GM18861 (cell line): Measurements from ENCODE around the gene MAT2B.

Source experiments
- ATAC-seq: cut with Tn5 transposase; IDR thresholded peaks from one replicate; pipeline ENCODE4 v1.9.1; 2021; ENCODE audit not compliant: unreplicated experiment

MAT2B gene

DNA sequence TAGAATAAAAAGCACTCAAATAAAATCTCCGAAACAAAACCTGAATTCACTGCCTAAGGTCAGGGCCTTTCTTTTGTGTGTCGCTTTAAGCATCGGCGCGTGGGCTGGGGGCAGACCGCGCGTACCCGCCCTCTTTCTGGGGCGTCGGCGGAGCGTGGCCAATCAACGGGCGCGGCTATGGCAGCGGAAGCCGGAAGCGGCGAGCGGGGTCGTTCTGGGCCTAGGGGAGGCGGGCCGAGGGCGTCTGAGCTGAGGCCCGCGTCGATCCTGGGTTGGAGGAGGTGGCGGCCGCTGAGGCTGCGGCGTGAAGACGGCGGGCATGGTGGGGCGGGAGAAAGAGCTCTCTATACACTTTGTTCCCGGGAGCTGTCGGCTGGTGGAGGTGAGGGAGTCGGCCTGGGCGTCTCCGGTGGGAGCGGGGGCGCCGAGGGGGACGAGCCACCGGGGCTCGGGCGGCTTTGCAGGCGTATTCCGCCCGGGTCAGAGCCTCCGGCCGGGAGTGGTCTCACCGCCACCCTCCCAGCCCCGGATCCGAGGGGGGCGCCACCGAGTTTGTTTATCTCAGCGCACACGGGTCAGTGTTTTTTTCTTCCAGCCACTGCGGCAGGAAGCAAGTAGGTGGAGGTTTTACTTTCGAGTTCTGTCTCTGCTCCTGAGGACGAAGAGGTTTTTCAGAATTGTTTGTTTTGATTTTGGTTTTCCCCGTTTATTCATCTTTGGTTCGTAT lies at the start of gene MAT2B:
Gene MAT2B (plus strand): TSS at position 252 of the 727 bp plus-strand sequence. CDS start 68 bp downstream, at position 320.
- peak; percentile 80 for ATAC-seq

DNA sequence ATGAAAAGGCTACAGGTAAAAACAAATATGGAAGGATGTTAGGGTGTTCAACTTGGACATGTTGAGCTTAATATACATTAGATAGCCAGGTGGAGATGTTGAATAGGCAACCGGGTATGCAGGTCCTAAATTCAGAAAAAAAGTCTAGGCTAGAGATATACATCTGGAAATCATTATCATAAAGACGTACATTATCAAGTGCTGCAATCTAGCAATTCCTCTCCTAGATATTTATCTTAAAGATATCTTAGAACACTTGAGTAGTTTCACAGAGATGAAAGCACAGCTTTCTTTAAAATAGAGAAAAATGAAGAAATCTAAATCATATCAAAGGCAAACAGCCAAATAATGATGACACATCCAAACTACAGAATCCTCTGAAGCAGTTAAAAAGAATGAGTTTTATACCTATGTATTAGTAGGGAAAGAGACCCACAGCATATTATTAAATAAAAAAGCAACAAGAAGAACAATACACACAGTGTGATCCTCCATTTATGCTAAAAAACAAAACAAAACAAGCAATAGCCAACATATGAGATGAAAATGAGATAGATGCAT lies 49.3 kb upstream of the MAT2B start:
- no peak for ATAC-seq

DNA sequence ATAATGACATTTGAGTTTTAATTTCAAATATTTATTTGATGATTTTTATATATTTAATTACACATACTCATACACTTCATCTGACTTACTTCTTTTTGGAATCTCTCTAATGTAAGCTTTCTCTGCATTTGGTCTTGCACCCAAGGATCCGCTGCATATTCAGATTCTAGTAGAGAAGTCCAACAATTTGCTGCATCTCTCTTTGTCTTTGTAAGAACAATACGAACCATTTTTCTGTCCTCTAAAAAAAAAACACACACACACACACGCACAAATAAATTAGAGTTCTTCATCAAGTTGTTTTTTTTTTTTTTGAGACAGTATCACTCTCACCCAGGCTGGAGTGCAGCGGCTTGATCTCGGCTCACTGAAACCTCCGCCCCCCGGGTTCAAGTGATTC lies 48.6 kb upstream of the MAT2B start:
- no peak for ATAC-seq

DNA sequence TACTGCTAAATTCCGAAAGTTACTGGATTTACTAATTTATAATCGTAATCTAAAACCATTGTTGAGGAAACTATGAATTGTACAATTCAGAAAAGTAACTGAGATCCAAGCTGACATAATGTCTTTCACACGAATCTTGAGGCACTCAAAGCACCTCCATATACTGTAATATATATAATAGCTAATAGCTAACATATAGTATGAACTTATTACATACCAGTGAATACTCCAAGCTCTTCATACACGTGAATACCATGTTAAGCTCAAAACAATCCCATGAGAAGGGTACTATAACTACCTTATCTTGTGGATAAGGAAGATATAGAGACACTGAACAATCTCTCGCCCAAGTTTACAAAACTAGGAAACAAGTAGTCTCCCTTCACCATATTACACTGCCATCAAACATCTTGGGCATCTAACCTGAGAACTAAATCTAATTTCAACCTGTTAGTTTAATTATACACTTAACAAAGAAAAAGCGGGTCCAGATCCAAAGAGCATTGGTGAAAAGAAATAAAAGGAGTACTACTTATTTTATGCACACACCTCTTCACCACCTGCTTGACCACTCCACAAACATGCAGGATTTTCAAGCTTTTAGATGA lies 46.5 kb upstream of the MAT2B start:
- no peak for ATAC-seq

DNA sequence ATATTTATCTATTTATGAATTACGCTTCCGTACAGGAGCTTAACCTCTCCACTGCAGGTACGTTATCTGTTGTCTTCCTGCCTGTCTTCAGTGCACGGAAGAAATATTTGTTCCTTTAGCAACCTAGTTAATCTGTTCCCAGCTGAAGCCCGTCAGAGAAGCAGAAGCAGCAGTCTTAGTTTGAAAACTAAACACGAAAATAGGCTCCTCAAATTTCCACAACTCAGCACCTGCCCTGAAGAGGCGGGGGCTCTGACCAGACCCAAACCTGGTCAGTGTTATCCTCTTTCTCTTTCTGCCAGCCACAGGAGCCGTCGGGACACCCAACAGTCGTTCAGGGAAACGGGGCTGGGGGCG lies 46.0 kb upstream of the MAT2B start:
- no peak for ATAC-seq

DNA sequence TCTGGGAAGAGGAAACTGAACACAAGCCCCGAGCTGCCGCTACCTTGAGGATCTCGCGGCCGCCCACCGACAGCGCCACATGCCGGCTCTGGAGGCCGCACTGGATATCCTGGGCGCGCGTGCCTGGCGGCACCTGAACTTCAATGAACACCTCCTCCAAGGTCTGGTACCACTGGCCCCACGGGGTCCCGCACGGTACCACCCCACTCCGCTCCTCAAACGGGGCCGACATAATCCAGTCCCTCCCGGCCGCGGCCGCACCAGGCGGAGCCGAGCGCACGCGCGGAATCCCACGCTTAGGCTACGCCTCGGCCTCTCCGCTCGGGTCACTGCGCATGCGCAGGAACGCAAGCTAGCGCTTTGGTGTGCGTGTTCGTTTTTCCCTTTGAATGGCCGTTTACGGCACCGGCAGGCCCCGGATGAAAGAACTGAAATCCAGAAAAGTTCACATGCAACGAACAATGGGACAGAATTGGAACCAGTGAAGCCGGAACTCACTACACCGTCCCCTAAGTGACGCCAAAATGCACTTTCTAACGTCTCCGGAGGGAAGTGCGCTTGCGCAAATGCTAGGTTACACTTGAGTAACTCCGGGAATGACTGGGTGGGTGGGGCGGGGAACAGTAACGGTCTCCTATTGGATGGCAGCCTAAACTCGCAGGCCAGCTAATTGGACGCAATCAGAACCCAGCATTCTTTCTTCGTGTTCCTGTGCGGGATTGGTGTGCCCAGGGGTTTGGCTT lies 45.4 kb upstream of the MAT2B start, which contains the start of gene NUDCD2:
Gene NUDCD2 (minus strand): TSS at position 284 of the 743 bp plus-strand sequence. CDS start 52 bp downstream, at position 232.
- peak; percentile 74 for ATAC-seq

DNA sequence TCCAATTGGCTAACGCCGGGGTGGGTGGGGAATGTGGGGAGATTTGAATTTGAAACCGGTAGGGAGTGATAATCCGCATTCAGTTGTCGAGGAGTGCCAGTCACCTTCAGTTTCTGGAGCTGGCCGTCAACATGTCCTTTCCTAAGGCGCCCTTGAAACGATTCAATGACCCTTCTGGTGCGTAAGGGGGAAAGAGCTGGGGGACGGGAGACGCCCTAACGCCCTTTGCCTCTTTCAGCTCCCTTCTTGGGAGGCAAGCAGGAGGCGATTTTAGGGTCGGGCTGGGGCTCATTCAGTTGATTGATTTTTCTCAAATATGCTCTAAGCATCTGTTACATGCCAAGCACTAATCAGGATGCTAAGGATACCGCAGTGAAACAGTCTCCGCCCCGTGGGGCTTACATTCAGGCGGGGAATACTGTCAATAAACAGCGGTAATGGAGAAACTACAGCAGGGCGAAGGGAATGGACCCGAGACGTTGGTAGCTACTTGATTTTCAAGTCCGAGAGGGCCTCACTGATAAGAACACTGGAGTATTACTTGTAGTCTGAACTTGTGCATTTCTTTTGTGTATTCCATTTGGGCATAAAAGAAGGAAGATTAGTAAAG lies 44.8 kb upstream of the MAT2B start, which contains the start of gene HMMR:
Gene HMMR (plus strand): TSS at position 71 of the 610 bp plus-strand sequence. CDS start 61 bp downstream, at position 132.
- no peak for ATAC-seq

DNA sequence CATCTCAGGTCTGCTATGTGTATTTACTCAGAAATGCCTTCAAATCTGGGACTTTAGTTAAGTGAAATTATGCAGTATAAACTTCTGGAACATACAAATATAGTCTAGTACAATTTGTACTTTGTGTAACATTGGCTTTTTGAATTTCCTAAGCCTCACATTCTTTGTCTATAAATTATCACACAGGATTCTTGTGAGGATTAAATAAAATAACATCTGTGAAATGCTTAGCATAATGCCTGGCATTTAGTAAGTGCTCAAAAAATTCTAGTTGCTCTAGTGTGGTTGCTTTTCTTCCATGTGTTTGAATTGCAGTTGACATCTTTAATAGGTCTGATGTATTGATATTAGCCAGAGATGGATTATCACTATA lies 42.4 kb upstream of the MAT2B start:
- no peak for ATAC-seq

DNA sequence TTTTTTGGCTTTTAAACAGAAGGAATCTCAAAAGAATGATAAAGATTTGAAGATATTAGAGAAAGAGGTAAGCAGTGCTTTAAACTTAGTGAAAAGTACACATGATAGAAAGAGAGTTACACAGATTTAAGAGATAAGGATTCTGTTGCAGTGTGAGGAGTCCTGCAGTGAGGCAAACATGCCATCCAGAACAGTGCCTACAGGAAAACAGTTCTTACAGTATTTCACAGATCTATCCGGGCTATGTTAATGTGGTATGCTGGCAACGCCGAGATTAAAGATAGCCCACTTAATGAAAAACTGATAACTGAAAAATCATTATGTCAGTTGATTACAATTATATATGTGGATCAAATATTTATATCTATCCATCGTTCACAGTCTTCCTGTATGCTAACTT lies 37.7 kb upstream of the MAT2B start:
- no peak for ATAC-seq

DNA sequence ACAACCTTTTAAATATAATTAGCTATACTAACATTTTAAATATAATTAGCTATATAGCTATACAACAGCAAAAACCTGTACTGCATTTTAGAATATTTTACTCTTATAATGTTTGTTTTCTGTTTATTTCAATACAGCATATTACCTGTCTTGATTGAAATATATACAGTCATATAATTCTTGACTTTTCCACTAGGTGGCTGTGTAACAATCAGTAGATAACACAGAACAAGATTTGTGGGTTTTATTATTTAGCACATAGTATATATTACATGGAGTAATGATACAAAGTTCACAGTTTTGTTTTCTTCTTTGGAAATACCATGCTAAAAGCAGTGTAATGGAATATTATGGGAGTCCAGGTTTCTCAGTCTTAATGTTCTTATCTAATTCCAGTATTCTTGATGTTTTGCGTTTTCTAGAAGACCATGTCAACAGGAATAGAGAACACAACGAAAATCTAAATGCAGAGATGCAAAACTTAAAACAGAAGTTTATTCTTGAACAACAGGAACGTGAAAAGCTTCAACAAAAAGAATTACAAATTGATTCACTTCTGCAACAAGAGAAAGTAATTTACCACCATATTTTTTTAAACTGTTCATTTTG lies 31.7 kb upstream of the MAT2B start:
- peak; percentile 78 for ATAC-seq

DNA sequence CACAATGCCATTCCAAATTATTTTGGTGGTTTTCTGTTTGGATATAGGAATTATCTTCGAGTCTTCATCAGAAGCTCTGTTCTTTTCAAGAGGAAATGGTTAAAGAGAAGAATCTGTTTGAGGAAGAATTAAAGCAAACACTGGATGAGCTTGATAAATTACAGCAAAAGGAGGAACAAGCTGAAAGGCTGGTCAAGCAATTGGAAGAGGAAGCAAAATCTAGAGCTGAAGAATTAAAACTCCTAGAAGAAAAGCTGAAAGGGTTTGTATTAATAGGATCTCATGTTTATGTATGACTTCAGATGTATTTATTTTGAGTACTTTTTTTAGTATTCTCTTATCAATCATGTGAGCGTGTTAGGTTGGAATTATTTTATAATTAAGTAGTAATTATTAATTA lies 30.0 kb upstream of the MAT2B start:
- no peak for ATAC-seq

DNA sequence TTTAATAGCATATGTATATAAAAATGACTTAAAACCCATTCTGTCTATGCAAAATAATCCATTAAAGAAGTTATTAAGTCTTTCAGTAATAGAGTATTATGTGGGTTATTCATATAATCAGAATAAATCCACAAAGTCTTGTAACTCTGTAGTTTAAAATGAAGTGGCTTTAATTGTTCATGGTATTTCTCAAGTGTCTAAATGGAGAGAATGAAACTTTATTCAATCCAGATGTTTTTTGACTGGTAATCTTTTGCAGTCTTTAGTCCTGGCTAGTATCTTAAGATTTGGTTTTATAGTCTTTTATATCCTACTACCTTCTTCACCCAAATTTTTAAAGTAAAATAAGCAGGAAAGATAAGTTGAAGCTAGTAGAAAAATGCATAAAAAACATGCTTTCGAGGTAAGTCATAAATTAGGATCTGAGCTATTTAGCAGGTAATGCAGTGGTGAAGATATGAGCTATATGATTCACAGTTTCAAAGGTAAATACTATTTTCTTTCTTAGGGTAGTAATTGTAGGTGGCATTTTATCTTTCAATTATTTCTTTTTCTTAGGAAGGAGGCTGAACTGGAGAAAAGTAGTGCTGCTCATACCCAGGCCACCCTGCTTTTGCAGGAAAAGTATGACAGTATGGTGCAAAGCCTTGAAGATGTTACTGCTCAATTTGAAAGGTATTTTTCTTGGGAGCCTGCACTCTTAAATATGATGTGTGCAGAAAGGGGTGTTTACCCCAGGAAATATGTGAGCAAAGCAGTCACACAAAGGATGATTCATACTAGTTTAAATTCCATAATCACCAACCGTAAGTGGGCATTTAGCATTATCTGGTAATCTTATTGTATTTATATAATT lies 27.1 kb upstream of the MAT2B start:
- no peak for ATAC-seq

DNA sequence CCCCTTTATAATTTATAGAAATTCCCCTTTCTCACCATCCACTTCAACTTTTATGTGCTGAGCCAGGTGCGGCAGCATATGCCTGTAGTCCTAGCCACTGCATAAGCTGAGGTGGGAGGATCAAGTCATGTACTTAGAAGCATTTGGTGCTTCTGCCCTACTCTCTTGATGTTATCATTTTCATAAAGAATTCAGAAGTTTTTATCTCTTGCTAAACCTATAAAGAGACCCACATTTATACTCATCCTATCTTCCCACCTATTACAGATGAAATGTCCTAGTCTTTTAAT lies 26.5 kb upstream of the MAT2B start:
- ATAC-seq = no peak

DNA sequence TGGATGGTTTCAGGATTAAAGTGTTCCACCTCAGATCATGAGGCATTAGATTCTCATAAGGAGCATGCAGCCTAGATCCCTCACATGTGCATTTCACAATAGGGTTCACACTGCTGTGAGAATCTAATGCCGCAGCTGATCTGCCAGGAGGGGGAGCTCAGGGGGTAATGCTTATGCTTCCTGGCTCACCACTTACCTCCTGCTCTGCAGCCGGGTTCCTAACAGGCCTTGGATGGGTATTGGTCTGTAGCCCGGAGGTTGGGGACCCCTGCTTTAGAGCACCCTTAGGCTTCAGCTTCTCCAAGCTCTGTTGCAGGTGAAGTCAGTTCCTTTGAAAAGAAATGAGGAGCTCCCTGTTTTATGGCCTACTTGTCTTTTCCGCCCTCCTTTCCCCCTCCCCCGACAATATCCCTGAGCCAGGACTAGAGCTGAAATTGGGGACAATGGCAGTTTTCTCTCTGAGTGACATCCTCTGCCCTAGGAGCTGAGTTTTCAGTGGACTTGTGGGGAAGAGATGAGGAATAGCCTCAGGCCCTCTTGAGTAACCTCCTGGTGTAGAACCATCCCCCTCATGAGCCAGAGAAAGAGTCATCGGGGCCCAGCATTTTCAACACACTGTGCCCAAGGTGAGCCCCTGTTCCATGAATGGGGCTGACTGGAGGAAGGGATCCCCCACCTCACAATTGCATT lies 16.2 kb upstream of the MAT2B start:
- no peak for ATAC-seq

DNA sequence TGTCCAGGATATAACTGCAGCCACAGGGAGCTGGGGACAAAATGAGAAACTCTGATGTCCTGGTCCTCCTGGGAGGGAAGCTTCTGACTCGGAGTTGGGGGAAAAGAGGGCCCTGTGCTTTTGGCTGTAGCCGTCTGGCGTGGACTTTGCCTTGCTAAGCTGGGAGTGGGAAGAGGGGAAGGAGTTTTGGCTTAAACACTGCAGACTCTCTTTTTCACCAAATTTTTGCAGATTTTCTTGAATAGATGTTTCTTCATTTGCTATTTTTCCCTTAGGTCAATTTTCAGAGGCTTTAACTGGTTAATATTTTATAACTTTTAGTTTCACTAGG lies 15.7 kb upstream of the MAT2B start:
- ATAC-seq = no peak

DNA sequence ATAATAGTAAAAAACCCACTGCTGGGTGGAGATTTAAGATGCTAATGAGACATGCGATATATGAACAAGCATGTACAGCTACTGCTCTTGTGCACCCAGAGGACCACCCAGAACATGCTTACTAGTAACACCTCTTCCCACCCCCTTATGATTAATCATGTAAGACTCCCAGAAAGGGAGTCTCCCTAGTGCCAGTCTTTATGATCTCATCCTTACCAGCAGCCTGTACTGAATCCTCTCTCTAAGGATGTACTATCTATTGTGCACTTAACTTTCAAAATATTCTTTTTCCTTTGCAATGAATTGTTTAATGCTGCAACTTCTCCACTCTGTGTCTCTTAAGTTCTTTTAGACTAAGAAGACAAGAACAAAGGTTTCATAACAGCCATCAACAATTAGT lies 9.1 kb upstream of the MAT2B start:
- ATAC-seq = no peak

DNA sequence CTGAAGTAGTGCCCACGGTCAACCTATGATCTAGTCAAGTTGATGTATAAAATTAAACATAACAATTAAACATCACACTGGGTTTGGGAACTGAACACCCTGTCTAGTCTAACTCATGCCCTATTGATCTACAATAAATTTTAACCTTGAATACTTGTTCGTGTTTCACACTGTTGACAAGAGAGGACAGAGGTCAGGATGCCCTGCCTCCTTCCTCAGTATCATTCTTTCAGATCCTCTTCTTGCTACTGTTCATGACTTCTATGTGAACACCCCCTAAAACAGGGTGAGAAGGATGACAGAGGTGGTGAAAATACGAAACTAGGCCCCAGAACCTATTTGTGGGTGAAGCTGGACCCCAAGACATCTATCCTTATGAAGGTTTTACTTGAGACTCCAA lies 8.1 kb upstream of the MAT2B start:
- ATAC-seq = no peak

DNA sequence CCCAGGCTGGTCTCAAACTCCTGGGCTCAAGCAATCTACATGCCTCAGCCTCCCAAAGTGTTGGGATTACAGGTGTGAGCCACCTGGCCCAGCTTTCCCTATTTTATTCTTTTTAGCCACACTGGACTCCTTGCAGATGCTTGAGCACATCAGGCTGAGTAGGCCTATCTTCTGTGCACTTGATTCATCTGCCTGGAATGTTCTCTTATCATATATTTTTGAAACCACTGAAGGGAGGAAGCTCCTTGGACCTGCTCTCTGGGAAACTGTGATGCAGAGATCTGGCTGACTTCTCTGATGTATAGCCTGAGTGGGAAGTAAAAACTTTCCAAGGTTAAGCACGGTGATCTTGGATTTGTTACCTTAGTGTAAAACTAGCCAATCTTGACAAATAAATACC lies 6.5 kb upstream of the MAT2B start:
- no peak for ATAC-seq

DNA sequence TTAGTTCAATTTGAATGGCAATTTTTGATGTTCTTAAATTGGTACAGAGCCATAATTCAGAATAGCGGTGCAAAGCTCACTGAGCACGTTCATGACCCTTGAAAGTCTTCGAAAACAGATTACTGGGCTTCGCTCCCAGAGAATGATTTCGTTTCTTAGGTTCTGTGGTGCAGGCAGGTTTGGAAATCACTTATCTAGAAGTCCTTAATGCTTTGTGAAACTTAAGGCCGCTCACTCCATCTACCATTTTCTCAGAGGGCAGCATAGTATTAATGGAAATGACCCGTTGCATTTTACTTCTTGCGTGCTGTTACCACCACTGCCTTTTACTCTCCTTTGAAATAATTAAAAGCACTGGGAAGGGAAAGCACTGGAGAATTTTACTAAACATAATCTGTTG lies 2.9 kb upstream of the MAT2B start:
- ATAC-seq = no peak
